H54 (cell line): ENCODE measurements around the gene SMAD7.

Experiments
- DNase-seq: peaks from one replicate; pipeline ENCODE4 v3.0.0; 2011; ENCODE audit warnings: low spot score, mixed read lengths; ENCODE audit not compliant: insufficient read length
- FAIRE-seq: peaks from 3 replicates; lab custom pipeline; 2011; peaks lifted over from hg19 to GRCh38; lab: Jason Lieb, UNC
- POLR2A ChIP-seq: IDR thresholded peaks from 2 replicates; pipeline ENCODE4 v1.6.1; 2011; ENCODE audit warnings: low read depth, mild to moderate bottlenecking, low read length

SMAD7 gene

GRCh38 chr18:48959921-48960920 is 9.5 kb upstream of the SMAD7 start:
- DNase-seq = no peak
- no peak for TF ChIP-seq POLR2A
- no peak for FAIRE-seq

- DNase-seq (no peak), FAIRE-seq (no peak)
- no peak for TF ChIP-seq POLR2A
These were observed 8.8 kb upstream of the SMAD7 start for GRCh38 chr18:48959551-48959920.

- FAIRE-seq (no peak), DNase-seq (no peak)
- no peak for TF ChIP-seq POLR2A
These were observed 8.2 kb upstream of the SMAD7 start for GRCh38 chr18:48958951-48959350.

DNA sequence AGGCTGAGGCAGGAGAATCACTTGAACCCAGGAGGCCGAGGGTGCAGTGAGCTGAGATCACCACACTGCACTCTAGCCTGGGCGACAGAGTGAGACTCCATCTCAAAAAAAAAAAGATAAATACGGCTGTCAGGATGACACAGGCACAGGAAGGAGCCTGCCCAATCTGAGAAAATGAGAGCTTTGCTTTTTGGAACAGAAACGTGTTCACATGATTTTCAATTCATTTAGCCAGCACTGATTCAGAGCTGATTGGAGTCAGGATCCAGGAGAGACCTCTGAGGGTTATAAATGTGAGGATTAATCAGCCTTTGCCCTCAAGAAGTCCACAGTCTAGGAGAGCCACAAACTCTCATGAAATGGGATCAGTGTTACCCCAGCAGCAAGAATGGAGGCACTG is 6.9 kb upstream of the SMAD7 start:
- DNase-seq (no peak), FAIRE-seq (no peak)
- no peak for TF ChIP-seq POLR2A

DNA sequence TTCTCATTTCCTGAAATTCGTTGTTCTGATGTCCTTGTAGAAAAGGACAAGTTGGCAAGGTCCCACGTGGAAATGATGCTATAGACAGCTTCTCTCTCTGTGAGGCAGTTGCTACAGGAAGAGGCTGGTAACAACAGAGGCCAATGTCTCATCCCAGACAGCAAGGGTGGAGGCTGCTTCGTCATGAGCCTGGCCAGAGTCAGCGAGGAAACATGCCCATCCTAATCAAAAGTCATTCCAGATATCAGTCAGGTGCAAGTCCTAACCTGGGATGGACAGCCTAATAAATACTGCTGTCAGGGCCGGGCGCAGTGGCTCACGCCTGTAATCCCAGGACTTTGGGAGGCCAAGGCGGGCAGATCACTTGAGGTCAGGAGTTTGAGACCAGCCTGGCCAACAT is 6.4 kb upstream of the SMAD7 start:
- DNase-seq (no peak), FAIRE-seq (no peak)
- TF ChIP-seq POLR2A = no peak

- FAIRE-seq (no peak), DNase-seq (no peak)
- TF ChIP-seq POLR2A = no peak
These were observed 5.6 kb upstream of the SMAD7 start for GRCh38 chr18:48956356-48956755.

- DNase-seq (no peak), FAIRE-seq (no peak)
- no peak for TF ChIP-seq POLR2A
These were observed 5.1 kb upstream of the SMAD7 start for GRCh38 chr18:48955830-48956261.

DNA sequence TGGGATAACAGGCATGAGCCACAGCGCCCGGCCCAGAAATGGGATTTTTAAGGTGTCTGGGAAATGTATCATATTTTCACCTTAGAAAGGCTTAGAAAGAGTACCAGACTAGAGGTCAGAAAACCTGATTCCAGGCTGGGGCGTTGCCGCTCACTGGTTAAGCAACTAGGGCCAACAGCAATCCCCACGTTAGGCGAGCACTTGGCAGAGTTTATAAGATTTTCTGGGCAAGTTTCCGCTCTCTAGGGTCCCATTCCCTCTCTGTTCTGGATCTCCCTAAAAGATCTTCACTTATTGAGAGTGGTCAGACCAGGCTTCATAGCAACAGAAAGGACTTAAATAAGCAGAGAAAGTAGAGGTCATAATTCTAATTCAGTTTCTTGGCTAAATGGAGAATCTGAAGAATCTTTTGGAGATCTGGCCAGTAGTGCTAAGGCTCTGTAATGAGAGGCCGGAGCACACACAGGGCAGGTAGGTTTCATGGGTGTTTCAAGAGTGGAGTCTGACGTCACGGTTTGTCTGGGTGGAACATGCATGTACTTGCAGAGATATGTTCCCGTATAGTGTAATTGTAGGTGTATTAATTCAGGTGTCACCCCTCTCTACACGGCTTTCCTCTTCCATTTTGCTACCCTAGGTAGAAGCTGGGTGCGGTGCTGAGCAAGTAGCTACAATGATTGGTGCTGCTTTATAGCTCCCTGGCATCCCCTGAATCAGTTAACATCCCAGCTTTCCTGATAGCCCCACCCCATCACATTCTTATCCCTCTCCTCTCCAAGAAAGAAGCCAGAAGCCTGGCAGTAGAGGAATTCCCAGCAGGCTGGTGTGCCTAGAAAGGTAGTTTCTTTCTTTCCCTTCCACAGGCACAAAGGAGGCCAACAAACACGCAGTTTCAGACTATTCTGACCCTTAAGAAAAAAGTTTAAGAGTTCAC is 4.4 kb upstream of the SMAD7 start:
- DNase-seq (no peak), FAIRE-seq (no peak)
- TF ChIP-seq POLR2A = no peak

DNA sequence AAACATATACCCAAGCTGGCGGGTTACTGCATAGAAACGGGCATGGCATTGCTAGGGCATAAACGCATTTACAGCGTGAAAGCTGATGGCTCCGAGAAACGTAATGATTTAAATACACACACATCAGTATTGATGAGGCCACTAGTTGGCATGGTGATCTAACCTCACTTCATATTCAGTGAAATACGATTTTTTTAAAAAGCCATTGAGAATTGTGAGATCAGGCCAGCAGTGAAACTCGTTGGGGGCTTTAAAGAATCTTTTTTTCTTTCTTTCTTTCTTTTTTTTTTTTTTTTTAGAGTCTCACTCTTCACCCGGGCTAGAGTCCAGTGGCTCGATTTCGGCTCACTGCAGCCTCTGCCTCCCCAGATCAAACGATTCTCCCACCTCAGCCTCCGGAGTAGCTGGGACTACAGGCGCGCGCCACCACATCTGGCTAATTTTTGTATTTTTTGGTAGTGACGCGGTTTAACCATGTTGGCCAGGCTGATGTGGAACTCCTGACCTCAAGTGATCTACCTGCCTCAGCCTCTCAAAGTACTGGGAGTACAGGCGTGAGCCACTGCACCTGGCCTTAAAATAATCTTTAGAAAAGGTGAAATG is 2.4 kb upstream of the SMAD7 start:
- DNase-seq = no peak
- no peak for FAIRE-seq
- TF ChIP-seq POLR2A = no peak

DNA sequence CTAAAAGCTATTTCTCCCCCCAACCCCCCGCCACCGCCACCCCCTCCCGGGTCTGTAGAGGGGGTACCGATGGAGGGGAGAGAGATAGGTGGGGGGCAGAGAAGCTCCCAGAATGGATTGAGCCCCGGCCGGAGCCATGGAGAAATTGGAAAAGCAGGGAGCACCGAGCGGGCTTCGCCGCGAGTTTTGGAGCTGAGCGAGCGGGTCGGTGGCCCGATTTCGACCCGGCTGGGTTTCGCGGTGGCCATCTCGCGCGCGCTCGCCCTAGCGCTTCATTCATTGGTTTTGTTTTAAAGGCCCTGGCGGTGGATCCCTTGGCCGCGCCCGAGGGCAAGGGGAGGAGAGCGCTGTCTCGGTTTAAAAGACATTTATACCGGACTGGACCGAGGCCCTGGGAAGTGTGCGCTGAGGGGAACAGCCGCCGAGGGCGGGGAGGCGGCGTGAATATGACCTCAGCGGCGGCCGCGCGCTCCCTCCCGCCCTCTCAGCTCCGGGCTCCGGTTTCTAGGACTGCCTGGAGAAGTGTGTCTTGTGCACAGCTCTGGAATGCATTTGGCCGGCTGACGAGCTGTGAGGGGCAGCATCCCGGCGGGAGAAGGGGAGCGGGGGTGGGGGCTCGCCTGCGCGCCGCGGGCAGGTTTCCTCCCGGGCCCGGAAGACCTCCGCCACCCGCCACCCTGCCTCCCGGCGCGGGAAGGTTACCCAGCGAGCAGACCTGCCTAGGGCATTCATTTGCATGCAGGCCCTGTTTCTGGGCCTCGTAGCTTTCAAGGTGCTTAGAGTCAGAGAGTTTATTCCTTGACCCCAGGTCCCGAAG is 1.7 kb upstream of the SMAD7 start:
- TF ChIP-seq POLR2A = no peak
- DNase-seq (peak; percentile 61), FAIRE-seq (no peak)

DNA sequence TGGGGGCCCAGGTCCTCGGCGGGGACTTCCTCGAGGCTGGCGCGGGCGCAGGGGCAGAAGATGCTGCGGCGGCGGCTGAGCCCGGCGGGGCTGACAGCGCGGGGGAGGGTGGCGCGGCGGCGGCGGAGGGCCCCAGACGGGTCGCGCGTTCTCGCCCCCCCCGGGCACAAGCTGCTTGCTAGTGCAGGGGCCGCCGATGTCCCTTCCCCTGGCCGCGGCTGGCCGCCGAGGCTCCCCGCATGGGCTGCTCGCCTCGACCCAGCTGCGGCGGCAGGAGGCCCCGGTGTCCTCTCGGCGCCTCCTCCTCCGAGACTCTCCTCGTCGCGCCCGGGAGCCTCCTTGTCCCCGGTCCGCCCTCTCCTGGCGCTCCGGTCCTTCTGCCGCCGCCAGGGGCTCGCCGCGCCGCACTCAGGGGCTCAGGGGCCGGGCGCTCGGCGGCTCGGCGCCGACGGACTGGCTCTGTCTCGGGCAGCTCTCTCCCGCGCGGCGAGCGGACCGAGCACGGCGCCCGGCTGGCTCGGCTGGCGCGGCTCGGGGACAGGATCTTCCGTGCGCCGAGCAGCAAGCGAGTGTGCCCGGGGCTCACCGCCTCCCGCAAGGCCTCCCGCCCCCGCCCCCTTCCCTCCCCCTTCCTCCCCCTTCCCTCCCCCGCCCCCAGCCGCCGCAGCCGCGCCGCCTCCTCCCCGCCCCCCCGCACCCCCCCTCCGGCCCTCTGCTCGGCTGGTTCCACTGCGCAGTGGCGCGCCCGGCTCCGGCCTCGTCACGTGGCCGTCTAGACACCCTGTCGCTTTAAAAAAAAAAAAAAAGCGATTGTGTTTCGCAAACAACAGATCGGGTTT is 902 bp upstream of the SMAD7 start:
- FAIRE-seq = no peak

More for the DNA sequence above, 902 bp upstream of the SMAD7 start:
- peak; percentile 68 for DNase-seq
- peak; percentile 91 for TF ChIP-seq POLR2A
